PC-3 (cell line): Measurements from ENCODE around the gene BRD4. TPM values are rescaled to one million over a fixed set of nuclear protein-coding genes. Genes with fewer than 3 reads are reported as not detected.
A peak's percentile ranks its signal among the peaks of the same experiment; 100 is the strongest.

Experiments used
- ATAC-seq: fragments of 200-7000 bp; cut with Tn5 transposase; 2 replicates; pipeline ENCODE4 v1.9.1; 2020; ENCODE audit warnings: mild to moderate bottlenecking, moderate library complexity
- BruUV-seq: library from RNA; stranded (reverse); fragments of 400-500 nt; replicated peaks from 2 replicates; lab custom pipeline; 2021; lab: Mats Ljungman, UMichigan
- CTCF ChIA-PET: fragments of 300-600 bp; sonication (Branson Sonifier 250); formaldehyde crosslinking; loops from one replicate; lab custom pipeline; 2022; ENCODE audit warnings: antibody characterized with exemption; lab: Charles Lee
- POLR2A ChIA-PET: fragments of 300-600 bp; sonication (Branson Sonifier 250); formaldehyde crosslinking; loops from one replicate; lab custom pipeline; 2022; ENCODE audit warnings: antibody characterized with exemption; ENCODE audit not compliant: unreplicated experiment; lab: Charles Lee
- DNase-seq: peaks from one replicate; pipeline ENCODE4 v3.0.0-alpha.2; 2015
- H2AFZ ChIP-seq: fragments of 300-600 bp; sonication (generic); 2 replicates; pipeline ENCODE4 v1.6.0; 2016; ENCODE audit warnings: antibody characterized with exemption, low read length
- H3F3A ChIP-seq: fragments of 300-600 bp; sonication (generic); one replicate; pipeline ENCODE4 v1.6.0; 2017; ENCODE audit warnings: antibody characterized with exemption, low read length, control low read depth, mild to moderate bottlenecking; ENCODE audit not compliant: unreplicated experiment
- H3K27ac ChIP-seq: fragments of 300-600 bp; sonication (generic); 2 replicates; pipeline ENCODE4 v1.5.1; 2016; ENCODE audit warnings: mild to moderate bottlenecking, low read length
- H3K27me3 ChIP-seq: fragments of 300-600 bp; sonication (generic); 2 replicates; pipeline ENCODE4 v1.6.1; 2016; ENCODE audit warnings: low read length, mixed read lengths
- H3K36me3 ChIP-seq: fragments of 300-600 bp; sonication (generic); 2 replicates; pipeline ENCODE4 v1.6.1; 2016; ENCODE audit warnings: low read depth, mixed run types, low read length, mixed read lengths
- H3K4me1 ChIP-seq: fragments of 300-600 bp; sonication (generic); 2 replicates; pipeline ENCODE4 v1.5.1; 2016; ENCODE audit warnings: low read length; ENCODE audit not compliant: insufficient read depth
- H3K4me2 ChIP-seq: fragments of 300-600 bp; sonication (generic); 2 replicates; pipeline ENCODE4 v1.6.0; 2016; ENCODE audit warnings: low read length
- H3K4me3 ChIP-seq: fragments of 300-600 bp; sonication (generic); 2 replicates; pipeline ENCODE4 v1.5.1; 2016; ENCODE audit warnings: mild to moderate bottlenecking, low read length, mixed read lengths
- H3K79me2 ChIP-seq: fragments of 300-600 bp; sonication (generic); 2 replicates; pipeline ENCODE4 v1.6.1; 2017; ENCODE audit warnings: low read length, mixed read lengths
- H3K9ac ChIP-seq: fragments of 300-600 bp; sonication (generic); 2 replicates; pipeline ENCODE4 v1.6.0; 2016; ENCODE audit warnings: mild to moderate bottlenecking, low read length
- H3K9me2 ChIP-seq: fragments of 300-600 bp; sonication (generic); replicated peaks from 2 replicates; pipeline ENCODE4 v1.6.1; 2016; ENCODE audit warnings: mixed run types, low read length, mixed read lengths
- H3K9me3 ChIP-seq: fragments of 300-600 bp; sonication (generic); 2 replicates; pipeline ENCODE4 v1.6.1; 2016; ENCODE audit warnings: low read length, mixed read lengths
- H4K20me1 ChIP-seq: fragments of 300-600 bp; sonication (generic); 2 replicates; pipeline ENCODE4 v1.6.1; 2016; ENCODE audit warnings: low read length, mixed read lengths
- EZH2 ChIP-seq: fragments of 300-600 bp; sonication (generic); IDR thresholded peaks from one replicate; pipeline ENCODE4 v1.6.1; 2017; ENCODE audit warnings: antibody characterized with exemption, mild to moderate bottlenecking, low read length; ENCODE audit not compliant: unreplicated experiment
- EZH2phosphoT487 ChIP-seq: fragments of 300-600 bp; sonication (generic); IDR thresholded peaks from 2 replicates; pipeline ENCODE4 v1.6.1; 2018; ENCODE audit warnings: mild to moderate bottlenecking, antibody characterized with exemption, low read length, borderline replicate concordance
- intact Hi-C: fragments of 100-400 bp; cut with micrococcal nuclease; formaldehyde crosslinking; loops from 2 replicates; pipeline ENCODE4 v1.9.0; 2023
- total RNA-seq: library from RNA; depleted of rRNA; stranded (reverse); fragments of >200 nt; gene quantifications from 2 replicates; pipeline ENCODE4 v1.2.3, GENCODE V29; 2014
- TF ChIP-seq, protein P1 (sequence below): fragments of 300-600 bp; sonication (generic); conservative IDR thresholded peaks from 2 replicates; pipeline ENCODE4 v1.5.1; 2017; ENCODE audit warnings: antibody characterized with exemption, low read depth, mild to moderate bottlenecking, low read length

The BRD4 gene
- total RNA-seq, 1 experiment from 2014 or later, result 20.9 TPM

DNA sequence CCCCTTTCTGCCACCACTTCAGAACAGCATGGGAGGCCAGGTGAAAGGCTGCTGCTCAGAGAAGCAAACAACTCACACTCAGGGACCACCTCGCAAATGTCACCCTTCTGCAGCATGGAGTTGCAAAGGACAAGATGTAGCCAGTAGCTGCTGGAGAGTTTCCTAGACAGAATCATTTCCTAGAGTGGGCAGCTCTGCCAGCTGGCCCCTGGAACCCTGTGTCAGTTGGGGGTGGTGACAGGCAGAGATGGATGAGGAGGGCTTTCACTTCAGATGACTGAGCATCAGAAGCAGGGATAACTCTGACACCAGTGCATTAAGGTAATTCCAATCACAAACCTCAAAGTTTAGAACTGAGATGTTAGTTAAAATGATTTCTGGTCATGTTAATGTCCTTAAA is 65.7 kb downstream of the BRD4 start:
- Histone ChIP-seq H3K79me2 (peaks cover 88% of the 10 kb centered on the region), H3K4me3 (no peak overlapping the region), H3K27me3 (no peaks in the 10 kb centered on the region), H3F3A (no peaks in the 10 kb centered on the region), H3K4me1 (0 out of 2 replicates have a peak, but pooled peaks cover 6% of the 10 kb centered on the region), H3K36me3 (peaks cover 65% of the 10 kb centered on the region), H2AFZ (no peak overlapping the region), H3K9ac (no peak overlapping the region), H3K9me3 (no peaks in the 10 kb centered on the region), H3K9me2 (no peaks in the 10 kb centered on the region), H3K4me2 (no peak overlapping the region), H4K20me1 (peaks cover 61% of the 10 kb centered on the region), H3K27ac (no peak overlapping the region)
- POLR2A ChIA-PET, result no interaction called here
- no peak for DNase-seq
- intact Hi-C loops, result loop anchor here (10.0 kb wide), 1 partner anchor 148 kb away; the partner anchor contains the start of gene AKAP8L
- no TSS peak for BruUV-seq
- CTCF ChIA-PET, result no interaction called here
- no peak for ATAC-seq
- TF ChIP-seq EZH2 (no peak), EZH2phosphoT487 (no peak)
- TF ChIP-seq, protein P1, sequence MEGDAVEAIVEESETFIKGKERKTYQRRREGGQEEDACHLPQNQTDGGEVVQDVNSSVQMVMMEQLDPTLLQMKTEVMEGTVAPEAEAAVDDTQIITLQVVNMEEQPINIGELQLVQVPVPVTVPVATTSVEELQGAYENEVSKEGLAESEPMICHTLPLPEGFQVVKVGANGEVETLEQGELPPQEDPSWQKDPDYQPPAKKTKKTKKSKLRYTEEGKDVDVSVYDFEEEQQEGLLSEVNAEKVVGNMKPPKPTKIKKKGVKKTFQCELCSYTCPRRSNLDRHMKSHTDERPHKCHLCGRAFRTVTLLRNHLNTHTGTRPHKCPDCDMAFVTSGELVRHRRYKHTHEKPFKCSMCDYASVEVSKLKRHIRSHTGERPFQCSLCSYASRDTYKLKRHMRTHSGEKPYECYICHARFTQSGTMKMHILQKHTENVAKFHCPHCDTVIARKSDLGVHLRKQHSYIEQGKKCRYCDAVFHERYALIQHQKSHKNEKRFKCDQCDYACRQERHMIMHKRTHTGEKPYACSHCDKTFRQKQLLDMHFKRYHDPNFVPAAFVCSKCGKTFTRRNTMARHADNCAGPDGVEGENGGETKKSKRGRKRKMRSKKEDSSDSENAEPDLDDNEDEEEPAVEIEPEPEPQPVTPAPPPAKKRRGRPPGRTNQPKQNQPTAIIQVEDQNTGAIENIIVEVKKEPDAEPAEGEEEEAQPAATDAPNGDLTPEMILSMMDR, result no peak

DNA sequence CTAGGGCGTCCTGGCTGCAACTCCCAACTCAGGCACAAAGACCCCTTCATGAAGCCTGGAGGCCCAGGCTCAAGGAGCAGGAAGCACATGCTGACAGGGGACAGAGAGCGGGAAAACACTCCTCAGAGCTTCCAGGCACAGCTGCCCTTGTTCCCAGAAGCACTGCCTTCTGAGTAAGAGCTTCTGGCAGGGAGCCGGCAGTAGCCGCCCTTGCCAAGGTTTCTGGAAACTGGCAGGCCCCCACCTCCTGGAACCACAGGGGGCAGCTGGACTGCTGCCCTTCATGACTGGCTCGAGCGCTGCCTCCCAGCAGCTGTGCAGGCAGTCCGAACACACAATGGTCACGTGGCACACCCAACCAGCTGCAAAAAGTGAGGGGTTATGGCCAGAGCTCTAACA is 66.5 kb downstream of the BRD4 start:
- ChIA-PET CTCF (no interaction called here), POLR2A (interaction anchor here (0.6 kb wide), 1 partner anchor 113 kb away, joined by 4 read pairs; no protein-coding TSS in a partner anchor)
- peaks cover 58% of the 10 kb centered on the region for H3K36me3 ChIP-seq

More for the DNA sequence above, 66.5 kb downstream of the BRD4 start:
- Histone ChIP-seq H4K20me1 (peaks cover 53% of the 10 kb centered on the region), H3K4me3 (no peak overlapping the region), H3K79me2 (peaks cover 80% of the 10 kb centered on the region), H2AFZ (no peak overlapping the region), H3K9ac (no peak overlapping the region), H3K27me3 (no peaks in the 10 kb centered on the region), H3K4me2 (no peak overlapping the region), H3K4me1 (0 out of 2 replicates have a peak, but pooled peaks cover 6% of the 10 kb centered on the region), H3K9me2 (no peaks in the 10 kb centered on the region), H3K27ac (0 out of 2 replicates have a peak overlapping the region, but pooled peaks have one; percentile 34), H3F3A (no peaks in the 10 kb centered on the region), H3K9me3 (no peaks in the 10 kb centered on the region)
- DNase-seq (peak; percentile 76), ATAC-seq (peak; percentile 79)
- intact Hi-C loops, result loop anchor here (10.0 kb wide), 1 partner anchor 149 kb away; the partner anchor contains the start of gene AKAP8L
- TF ChIP-seq, protein P1, result no peak
- TF ChIP-seq EZH2 (no peak), EZH2phosphoT487 (no peak)
- BruUV-seq, result no TSS peak
